HCT116 (cell line): ENCODE data around the gene SLC1A3. TPM values are rescaled to one million over a fixed set of nuclear protein-coding genes. Genes with fewer than 3 reads are reported as not detected.

Source experiments
- ATAC-seq: fragments of 200-7000 bp; cut with Tn5 transposase; 2 replicates; pipeline ENCODE4 v1.9.1; 2020; ENCODE audit warnings: mild to moderate bottlenecking, moderate library complexity
- BruUV-seq: library from RNA; stranded (reverse); fragments of 400-500 nt; replicated peaks from 2 replicates; lab custom pipeline; 2021; lab: Mats Ljungman, UMichigan
- CTCF ChIA-PET: fragments of 300-600 bp; sonication (Branson Sonifier 250); formaldehyde crosslinking; loops from one replicate; lab custom pipeline; 2021; ENCODE audit warnings: antibody characterized with exemption; lab: Charles Lee
- POLR2A ChIA-PET: fragments of 300-600, 350-600 bp; sonication (Branson Sonifier 250); formaldehyde crosslinking; loops from one replicate; lab custom pipeline; 2021; ENCODE audit warnings: antibody characterized with exemption; lab: Charles Lee
- RAD21 ChIA-PET, 2 experiments: fragments of 300-600 bp; sonication (Branson Sonifier 250); formaldehyde crosslinking; loops; one replicate each; lab custom pipeline; 2023; ENCODE audit warnings: low total read pairs in 2 of 2; ENCODE audit not compliant: uncharacterized antibody in 2 of 2, unreplicated experiment in 2 of 2, low non-redundant PET in 1 of 2; lab: Charles Lee
- DNase-seq: peaks from one replicate; pipeline ENCODE4 v3.0.0-alpha.2; 2010; ENCODE audit warnings: low read depth, low spot score
- H2AFZ ChIP-seq: fragments of 200-600 bp; shearing (Covaris generic), sonication (generic); 2 replicates; pipeline ENCODE4 v1.6.1; 2017; ENCODE audit warnings: low read depth, mixed run types, mixed read lengths, antibody characterized with exemption, low read length; ENCODE audit not compliant: poor library complexity, severe bottlenecking
- H3K27ac ChIP-seq: 2 replicates; pipeline ENCODE4 v1.5.1; 2012; ENCODE audit warnings: low read depth, low read length
- H3K27me3 ChIP-seq: fragments of 200-600 bp; sonication (generic); 2 replicates; pipeline ENCODE4 v1.6.1; 2016; ENCODE audit warnings: mixed run types, low read length, mixed read lengths; ENCODE audit not compliant: insufficient read depth
- H3K36me3 ChIP-seq, 2 experiments: fragments of 200-500 bp in 1 of 2; fragments of 200-600 bp in 1 of 2; sonication (Bioruptor generic) in 1 of 2; sonication (generic) in 1 of 2; 2 replicates each; pipeline versions ENCODE4 v1.5.1 to v1.6.1; 2014 to 2016; ENCODE audit warnings: low read length in 2 of 2, inconsistent platforms in 1 of 2, mixed read lengths in 1 of 2, mixed run types in 1 of 2; ENCODE audit not compliant: insufficient read depth in 2 of 2, control insufficient read depth in 1 of 2
- H3K4me1 ChIP-seq, 2 experiments: fragments of 200-600 bp in 1 of 2; sonication (generic) in 1 of 2; 2 replicates each; pipeline versions ENCODE4 v1.5.1 to v1.6.1; 2012 to 2017; ENCODE audit warnings: low read length in 2 of 2, inconsistent platforms in 1 of 2, mild to moderate bottlenecking in 1 of 2, mixed read lengths in 1 of 2, mixed run types in 1 of 2, moderate library complexity in 1 of 2; ENCODE audit not compliant: insufficient read depth in 2 of 2, control insufficient read depth in 1 of 2
- H3K4me2 ChIP-seq: fragments of 200-600 bp; sonication (generic); 2 replicates; pipeline ENCODE4 v1.6.1; 2017; ENCODE audit warnings: mixed run types, low read length, mixed read lengths
- H3K4me3 ChIP-seq, 2 experiments: fragments of 200-600 bp in 1 of 2; sonication (generic) in 1 of 2; replicated peaks in 1 of 2; 2 replicates each; pipeline ENCODE4 v1.5.1; 2011 to 2016; ENCODE audit warnings: low read length in 2 of 2, control low read depth in 1 of 2, low read depth in 1 of 2, mild to moderate bottlenecking in 1 of 2, mixed read lengths in 1 of 2, mixed run types in 1 of 2
- H3K79me2 ChIP-seq: fragments of 200-600 bp; sonication (generic); 2 replicates; pipeline ENCODE4 v1.6.1; 2017; ENCODE audit warnings: mild to moderate bottlenecking, mixed run types, low read length, moderate library complexity, mixed read lengths; ENCODE audit not compliant: insufficient read depth
- H3K9ac ChIP-seq: fragments of 200-600 bp; sonication (generic); 2 replicates; pipeline ENCODE4 v1.6.1; 2016; ENCODE audit warnings: low read length, mixed read lengths
- H3K9me2 ChIP-seq: fragments of 200-600 bp; sonication (generic), shearing (Covaris generic); 2 replicates; pipeline ENCODE4 v1.6.1; 2017; ENCODE audit warnings: mixed run types, mild to moderate bottlenecking, moderate library complexity; ENCODE audit not compliant: insufficient read depth
- H3K9me3 ChIP-seq, 2 experiments: fragments of 200-500 bp in 1 of 2; fragments of 200-600 bp in 1 of 2; sonication (Bioruptor generic) in 1 of 2; sonication (generic) in 1 of 2; 2 replicates each; pipeline ENCODE4 v1.6.1; 2014 to 2017; ENCODE audit warnings: low read length in 2 of 2, mixed read lengths in 2 of 2, inconsistent platforms in 1 of 2, low read depth in 1 of 2, mild to moderate bottlenecking in 1 of 2, mixed run types in 1 of 2, moderate library complexity in 1 of 2; ENCODE audit not compliant: control insufficient read depth in 1 of 2, insufficient read depth in 1 of 2
- H4K20me1 ChIP-seq: fragments of 200-600 bp; sonication (generic), shearing (Covaris generic); 2 replicates; pipeline ENCODE4 v1.6.1; 2017; ENCODE audit warnings: mixed run types, mild to moderate bottlenecking, moderate library complexity; ENCODE audit not compliant: insufficient read depth
- ATF3 ChIP-seq: IDR thresholded peaks from 2 replicates; pipeline ENCODE4 v1.6.1; 2012
- CEBPB ChIP-seq: IDR thresholded peaks from 2 replicates; pipeline ENCODE4 v1.6.1; 2012; ENCODE audit warnings: low read depth
- EGR1 ChIP-seq: IDR thresholded peaks from 2 replicates; pipeline ENCODE4 v1.6.1; 2012; ENCODE audit warnings: low read depth
- ELF1 ChIP-seq: IDR thresholded peaks from 2 replicates; pipeline ENCODE4 v1.6.1; 2012; ENCODE audit warnings: low read depth, borderline replicate concordance
- EZH2phosphoT487 ChIP-seq: fragments of 200-600 bp; IDR thresholded peaks from 2 replicates; pipeline ENCODE4 v1.6.1; 2018; ENCODE audit warnings: antibody characterized with exemption, borderline replicate concordance
- FOSL1 ChIP-seq: IDR thresholded peaks from 2 replicates; pipeline ENCODE4 v1.6.1; 2012; ENCODE audit warnings: low read depth
- JUND ChIP-seq: IDR thresholded peaks from 2 replicates; pipeline ENCODE4 v1.6.1; 2012
- POLR2A ChIP-seq: IDR thresholded peaks from 2 replicates; pipeline ENCODE4 v1.7.0; 2011; ENCODE audit warnings: borderline replicate concordance; ENCODE audit not compliant: insufficient read depth, insufficient read length; ENCODE audit errors: extremely low read depth
- POLR2AphosphoS5 ChIP-seq: IDR thresholded peaks from 2 replicates; pipeline ENCODE4 v1.6.1; 2011; ENCODE audit warnings: mild to moderate bottlenecking, low read depth, low read length, moderate library complexity
- REST ChIP-seq: IDR thresholded peaks from 2 replicates; pipeline ENCODE4 v1.6.1; 2012; ENCODE audit warnings: low read depth
- SIN3A ChIP-seq: IDR thresholded peaks from 2 replicates; pipeline ENCODE4 v1.6.1; 2012; ENCODE audit warnings: low read depth
- SRF ChIP-seq: IDR thresholded peaks from 2 replicates; pipeline ENCODE4 v1.6.1; 2012; ENCODE audit warnings: low read depth
- TCF7L2 ChIP-seq: IDR thresholded peaks from 2 replicates; pipeline ENCODE4 v1.7.0; 2011; ENCODE audit warnings: borderline replicate concordance, inconsistent platforms; ENCODE audit not compliant: insufficient read depth, insufficient read length; ENCODE audit errors: extremely low read depth
- YY1 ChIP-seq: IDR thresholded peaks from 2 replicates; pipeline ENCODE4 v1.6.1; 2011; ENCODE audit warnings: low read length, low read depth, moderate library complexity, mild to moderate bottlenecking; ENCODE audit not compliant: insufficient replicate concordance; ENCODE audit errors: extremely low read depth
- ZBTB33 ChIP-seq: IDR thresholded peaks from 2 replicates; pipeline ENCODE4 v1.6.1; 2011; ENCODE audit warnings: mild to moderate bottlenecking, low read length, moderate library complexity; ENCODE audit not compliant: insufficient replicate concordance; ENCODE audit errors: extremely low read depth
- ZFX ChIP-seq: fragments of 450-650 bp; IDR thresholded peaks from 2 replicates; pipeline ENCODE4 v1.6.1; 2017
- ZNF274 ChIP-seq: fragments of 200-500 bp; sonication (Bioruptor generic); IDR thresholded peaks from 2 replicates; pipeline ENCODE4 v1.6.1; 2014; ENCODE audit warnings: mild to moderate bottlenecking, low read depth, low read length, inconsistent platforms
- intact Hi-C: fragments of 100-400 bp; cut with micrococcal nuclease; formaldehyde crosslinking; loops from 2 replicates; pipeline ENCODE4 v1.10.0; 2022
- total RNA-seq: library from RNA; stranded (reverse); gene quantifications from one replicate; pipeline ENCODE4 v1.2.1, GENCODE V29; 2021; ENCODE audit not compliant: unreplicated experiment

SLC1A3 gene
- total RNA-seq, 1 experiment from 2014 or later, result 12.9 TPM

GRCh38 chr5:36590513-36591286, 15.7 kb upstream of the SLC1A3 start:
- Histone ChIP-seq H3K9ac (no peak overlapping the region), H3K9me2 (no peaks in the 10 kb centered on the region), H4K20me1 (no peaks in the 10 kb centered on the region), H3K27ac (no peak overlapping the region), H3K4me2 (no peak overlapping the region), H3K79me2 (no peaks in the 10 kb centered on the region), H3K36me3 (no peaks in the 10 kb centered on the region), H3K9me3 (no peaks in the 10 kb centered on the region), H3K4me1 (no peaks in the 10 kb centered on the region), H3K27me3 (no peaks in the 10 kb centered on the region), H3K4me3 (no peak overlapping the region), H2AFZ (no peak overlapping the region)
- intact Hi-C loops, result no loop called here
- ATAC-seq (no peak), DNase-seq (no peak)
- CTCF ChIA-PET, result no interaction called here
- no TSS peak for BruUV-seq
- POLR2A ChIA-PET, result no interaction called here
- RAD21 ChIA-PET, result no interaction called here
- TF ChIP-seq EZH2phosphoT487 (no peak), REST (no peak), ZFX (no peak), TCF7L2 (no peak), SRF (no peak), FOSL1 (no peak), ATF3 (no peak), CEBPB (no peak), POLR2AphosphoS5 (no peak), POLR2A (no peak), ELF1 (no peak), ZBTB33 (no peak), SIN3A (no peak), YY1 (no peak), JUND (no peak), EGR1 (no peak), ZNF274 (no peak)
